ENCODE results near the gene MAPKAPK3.

DNA sequence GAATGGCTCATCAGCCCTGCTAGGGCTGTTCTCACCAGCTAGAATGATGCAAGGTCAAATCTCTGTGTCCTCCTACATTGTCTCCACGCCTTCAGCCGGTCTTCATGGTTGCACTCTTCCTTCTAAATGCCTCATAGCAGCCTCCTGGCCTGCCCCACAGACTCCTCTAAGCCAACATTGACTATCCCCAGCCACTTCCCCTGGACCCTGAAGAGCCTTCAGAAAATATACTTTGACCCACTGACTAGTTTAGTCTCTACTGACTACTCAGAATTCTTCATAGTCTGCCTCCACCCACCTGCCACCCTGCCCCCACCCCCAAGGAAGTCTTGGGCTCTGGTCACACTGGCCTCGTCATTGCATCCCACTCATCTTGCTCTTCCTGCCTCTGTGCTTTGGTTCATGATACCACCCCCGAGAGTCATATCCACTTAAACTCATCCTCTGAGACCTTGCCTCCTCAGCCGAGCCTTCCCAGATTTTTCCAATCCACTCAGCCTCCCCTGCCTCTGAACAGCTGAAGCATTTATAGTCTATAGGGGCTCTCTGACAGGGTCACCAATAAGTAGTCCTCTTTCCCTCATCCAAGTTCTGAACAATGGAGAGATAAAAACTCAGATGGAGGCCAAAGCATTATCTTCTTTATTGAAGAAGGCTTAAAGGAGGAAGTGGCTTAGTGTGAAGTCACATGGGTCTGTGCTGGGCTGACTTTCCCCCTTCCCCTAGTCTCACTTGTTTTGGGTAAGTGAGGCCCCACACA is 48.3 kb downstream of the MAPKAPK3 start:
- TF ChIP-seq, protein P1, sequence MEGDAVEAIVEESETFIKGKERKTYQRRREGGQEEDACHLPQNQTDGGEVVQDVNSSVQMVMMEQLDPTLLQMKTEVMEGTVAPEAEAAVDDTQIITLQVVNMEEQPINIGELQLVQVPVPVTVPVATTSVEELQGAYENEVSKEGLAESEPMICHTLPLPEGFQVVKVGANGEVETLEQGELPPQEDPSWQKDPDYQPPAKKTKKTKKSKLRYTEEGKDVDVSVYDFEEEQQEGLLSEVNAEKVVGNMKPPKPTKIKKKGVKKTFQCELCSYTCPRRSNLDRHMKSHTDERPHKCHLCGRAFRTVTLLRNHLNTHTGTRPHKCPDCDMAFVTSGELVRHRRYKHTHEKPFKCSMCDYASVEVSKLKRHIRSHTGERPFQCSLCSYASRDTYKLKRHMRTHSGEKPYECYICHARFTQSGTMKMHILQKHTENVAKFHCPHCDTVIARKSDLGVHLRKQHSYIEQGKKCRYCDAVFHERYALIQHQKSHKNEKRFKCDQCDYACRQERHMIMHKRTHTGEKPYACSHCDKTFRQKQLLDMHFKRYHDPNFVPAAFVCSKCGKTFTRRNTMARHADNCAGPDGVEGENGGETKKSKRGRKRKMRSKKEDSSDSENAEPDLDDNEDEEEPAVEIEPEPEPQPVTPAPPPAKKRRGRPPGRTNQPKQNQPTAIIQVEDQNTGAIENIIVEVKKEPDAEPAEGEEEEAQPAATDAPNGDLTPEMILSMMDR (conservative IDR thresholded peaks at IDR 0.05): no peak
- no peak for TF ChIP-seq EZH2 (IDR thresholded peaks at IDR 0.05; ENCODE audit: low read depth)
